Measurements from ENCODE around the gene OSBPL2. TPM values are rescaled to one million over a fixed set of nuclear protein-coding genes. Genes with fewer than 3 reads are reported as not detected.

OSBPL2 gene
- total and polyA plus RNA-seq, 9 of the 15 experiments (the other 6 are each of a cell fraction or from before 2014, with no cell fraction given) = 2.5 to 25.6 (median 14.1) TPM

GRCh38 chr20:62302341-62303061, 64.2 kb downstream of the OSBPL2 start, which contains the start of gene ADRM1 (continued):
- no peak for TF ChIP-seq HIVEP1 (CRISPR knock-in tag; IDR thresholded peaks at IDR 0.05)
- TF ChIP-seq MAZ (CRISPR knock-in tag; conservative IDR thresholded peaks at IDR 0.05 in 1 of 2, IDR thresholded peaks at IDR 0.05 in 1 of 2) = peak; percentile 81 to 84
- peak; percentile 66 for TF ChIP-seq ETV5 (CRISPR knock-in tag; IDR thresholded peaks at IDR 0.05; ENCODE audit: low read depth)
- TF ChIP-seq, protein P1, sequence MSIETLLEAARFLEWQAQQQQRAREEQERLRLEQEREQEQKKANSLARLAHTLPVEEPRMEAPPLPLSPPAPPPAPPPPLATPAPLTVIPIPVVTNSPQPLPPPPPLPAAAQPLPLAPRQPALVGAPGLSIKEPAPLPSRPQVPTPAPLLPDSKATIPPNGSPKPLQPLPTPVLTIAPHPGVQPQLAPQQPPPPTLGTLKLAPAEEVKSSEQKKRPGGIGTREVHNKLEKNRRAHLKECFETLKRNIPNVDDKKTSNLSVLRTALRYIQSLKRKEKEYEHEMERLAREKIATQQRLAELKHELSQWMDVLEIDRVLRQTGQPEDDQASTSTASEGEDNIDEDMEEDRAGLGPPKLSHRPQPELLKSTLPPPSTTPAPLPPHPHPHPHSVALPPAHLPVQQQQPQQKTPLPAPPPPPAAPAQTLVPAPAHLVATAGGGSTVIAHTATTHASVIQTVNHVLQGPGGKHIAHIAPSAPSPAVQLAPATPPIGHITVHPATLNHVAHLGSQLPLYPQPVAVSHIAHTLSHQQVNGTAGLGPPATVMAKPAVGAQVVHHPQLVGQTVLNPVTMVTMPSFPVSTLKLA (conservative IDR thresholded peaks at IDR 0.05) = peak; percentile 54 to 83
- TF ChIP-seq CTCFL (IDR thresholded peaks at IDR 0.05; ENCODE audit: borderline replicate concordance, insufficient read depth, low read depth, low read length, poor library complexity, severe bottlenecking) = peak; percentile 93
- TF ChIP-seq ZKSCAN1 (IDR thresholded peaks at IDR 0.05; ENCODE audit: low read depth, low read length) = 0 out of 2 replicates have a peak, but pooled peaks have one; percentile 19
- peak; percentile 89 for TF ChIP-seq MTA3 (IDR thresholded peaks at IDR 0.05; ENCODE audit: borderline replicate concordance)
- TF ChIP-seq ZNF445 (CRISPR knock-in tag; IDR thresholded peaks at IDR 0.05; ENCODE audit: low read depth) = no peak
- TF ChIP-seq HDAC2 (IDR thresholded peaks at IDR 0.05) = peak; percentile 52
- TF ChIP-seq ILF3 (IDR thresholded peaks at IDR 0.05; ENCODE audit: borderline replicate concordance) = no peak
- TF ChIP-seq HMGXB4 (CRISPR knock-in tag; IDR thresholded peaks at IDR 0.05) = peak; percentile 40; the same call in 1 of the 2 replicates
- no peak for TF ChIP-seq BRF1 (IDR thresholded peaks at IDR 0.05; ENCODE audit: borderline replicate concordance, extremely low read depth, insufficient read length)
- TF ChIP-seq ZNF592 (IDR thresholded peaks at IDR 0.05) = 0 out of 2 replicates have a peak, but pooled peaks have one; percentile 37
- peak; percentile 98 for TF ChIP-seq FIP1L1 (IDR thresholded peaks at IDR 0.05; ENCODE audit: low read depth, low read length, poor library complexity, severe bottlenecking)
- no peak for TF ChIP-seq NFIX (CRISPR knock-in tag; IDR thresholded peaks at IDR 0.05; ENCODE audit: low read depth)
- TF ChIP-seq NONO (IDR thresholded peaks at IDR 0.05; ENCODE audit: low read depth in 2 of 2, low read length in 1 of 2) = no peak; a peak in 1 of 4 replicates

All from K562 (cell line).